D721Med (cell line): Measurements from ENCODE around the gene GAS6.
"Not testable (repeated sequence)": the region's sequence is repeated elsewhere in the genome, so short reads cannot be mapped to it uniquely, and the experiment has no call there.

Source experiments
- DNase-seq: peaks from one replicate; pipeline ENCODE4 v3.0.0; 2011; ENCODE audit warnings: low spot score; ENCODE audit not compliant: insufficient read length
- FAIRE-seq: peaks from 2 replicates; lab custom pipeline; 2011; peaks lifted over from hg19 to GRCh38; lab: Jason Lieb, UNC
- TF ChIP-seq, protein P1 (sequence below): IDR thresholded peaks from 2 replicates; pipeline ENCODE4 v1.5.1; 2012; ENCODE audit warnings: mild to moderate bottlenecking, control low read depth; ENCODE audit not compliant: insufficient read depth; ENCODE audit errors: missing control alignments

Gene GAS6

DNA sequence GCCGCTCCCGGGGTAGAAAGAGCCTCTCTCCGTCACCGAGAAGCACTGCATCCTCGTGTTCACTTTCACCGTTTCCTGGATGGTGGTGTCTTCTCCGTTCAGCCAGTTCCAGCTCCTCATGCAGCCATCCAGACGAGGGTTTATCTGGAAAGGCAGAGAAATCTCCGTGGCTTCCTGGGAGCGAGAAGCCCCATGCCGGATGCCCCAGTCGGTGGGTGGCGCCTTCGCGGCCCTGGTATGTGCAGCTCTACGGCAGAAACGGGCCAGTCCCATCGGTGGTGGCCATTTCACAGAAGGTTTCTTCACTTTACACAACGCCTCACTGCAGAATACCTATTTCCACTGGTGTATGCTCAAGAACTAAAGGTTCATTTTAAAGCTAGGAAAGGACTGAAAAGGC is 36.9 kb downstream of the GAS6 start:
- TF ChIP-seq, protein P1, sequence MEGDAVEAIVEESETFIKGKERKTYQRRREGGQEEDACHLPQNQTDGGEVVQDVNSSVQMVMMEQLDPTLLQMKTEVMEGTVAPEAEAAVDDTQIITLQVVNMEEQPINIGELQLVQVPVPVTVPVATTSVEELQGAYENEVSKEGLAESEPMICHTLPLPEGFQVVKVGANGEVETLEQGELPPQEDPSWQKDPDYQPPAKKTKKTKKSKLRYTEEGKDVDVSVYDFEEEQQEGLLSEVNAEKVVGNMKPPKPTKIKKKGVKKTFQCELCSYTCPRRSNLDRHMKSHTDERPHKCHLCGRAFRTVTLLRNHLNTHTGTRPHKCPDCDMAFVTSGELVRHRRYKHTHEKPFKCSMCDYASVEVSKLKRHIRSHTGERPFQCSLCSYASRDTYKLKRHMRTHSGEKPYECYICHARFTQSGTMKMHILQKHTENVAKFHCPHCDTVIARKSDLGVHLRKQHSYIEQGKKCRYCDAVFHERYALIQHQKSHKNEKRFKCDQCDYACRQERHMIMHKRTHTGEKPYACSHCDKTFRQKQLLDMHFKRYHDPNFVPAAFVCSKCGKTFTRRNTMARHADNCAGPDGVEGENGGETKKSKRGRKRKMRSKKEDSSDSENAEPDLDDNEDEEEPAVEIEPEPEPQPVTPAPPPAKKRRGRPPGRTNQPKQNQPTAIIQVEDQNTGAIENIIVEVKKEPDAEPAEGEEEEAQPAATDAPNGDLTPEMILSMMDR: no peak
- FAIRE-seq (no peak), DNase-seq (no peak)

DNA sequence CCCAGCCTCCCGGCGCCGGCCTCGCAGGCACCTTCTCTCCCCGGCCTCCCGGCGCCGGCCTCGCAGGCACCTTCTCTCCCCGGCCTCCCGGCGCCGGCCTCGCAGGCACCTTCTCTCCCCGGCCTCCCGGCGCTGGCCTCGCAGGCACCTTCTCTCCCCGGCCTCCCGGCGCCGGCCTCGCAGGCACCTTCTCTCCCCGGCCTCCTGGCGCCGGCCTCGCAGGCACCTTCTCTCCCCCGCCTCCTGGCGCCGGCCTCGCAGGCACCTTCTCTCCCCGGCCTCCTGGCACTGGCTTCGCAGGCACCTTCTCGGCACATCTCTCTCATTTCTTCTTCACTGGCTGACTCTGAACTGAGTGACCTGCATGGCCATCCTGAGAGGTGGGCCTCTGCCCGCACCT is 37.4 kb downstream of the GAS6 start:
- not testable (repeated sequence) for DNase-seq, FAIRE-seq

DNA sequence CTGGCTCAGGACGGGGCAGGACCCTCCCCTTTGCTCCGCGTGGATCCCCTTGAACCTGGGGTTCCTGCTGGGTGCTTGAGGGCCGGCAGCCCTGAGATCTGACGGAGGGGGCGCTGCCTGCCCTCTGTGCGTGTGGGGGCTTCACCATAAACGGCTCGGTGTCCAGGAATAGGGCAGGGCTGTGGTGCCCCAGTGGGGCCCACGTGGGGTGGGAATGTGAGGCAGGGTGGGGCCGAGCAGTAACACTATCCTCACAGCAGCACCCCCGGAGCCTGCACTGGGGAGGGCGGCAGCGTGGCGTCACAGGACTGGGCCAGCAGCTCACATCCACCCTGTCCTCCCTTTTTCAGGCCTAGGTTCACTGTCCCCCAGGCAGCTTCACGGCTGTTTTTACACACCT is 38.0 kb downstream of the GAS6 start:
- TF ChIP-seq, protein P1: no peak
- no peak for FAIRE-seq
- DNase-seq: no peak

DNA sequence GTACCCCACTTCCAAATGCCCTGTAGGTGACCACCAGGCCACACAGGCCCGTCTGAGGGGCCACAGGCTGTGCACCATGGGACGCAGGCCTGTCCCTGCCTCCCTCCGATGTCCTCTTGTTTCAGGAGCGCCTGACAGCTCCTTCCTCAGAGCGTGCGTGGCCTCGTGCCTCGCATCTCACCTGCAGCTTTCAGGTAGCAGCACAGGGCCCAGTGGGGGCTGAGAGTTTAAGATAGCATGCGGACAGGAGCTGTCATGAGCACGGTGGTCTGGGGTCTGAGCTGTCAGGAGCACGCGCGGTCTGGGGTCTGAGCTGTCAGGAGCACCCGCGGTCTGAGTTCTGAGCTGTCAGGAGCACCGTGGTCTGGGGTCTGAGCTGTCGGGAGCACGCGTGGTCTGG is 40.1 kb downstream of the GAS6 start:
- TF ChIP-seq, protein P1: no peak
- DNase-seq: no peak
- no peak for FAIRE-seq

DNA sequence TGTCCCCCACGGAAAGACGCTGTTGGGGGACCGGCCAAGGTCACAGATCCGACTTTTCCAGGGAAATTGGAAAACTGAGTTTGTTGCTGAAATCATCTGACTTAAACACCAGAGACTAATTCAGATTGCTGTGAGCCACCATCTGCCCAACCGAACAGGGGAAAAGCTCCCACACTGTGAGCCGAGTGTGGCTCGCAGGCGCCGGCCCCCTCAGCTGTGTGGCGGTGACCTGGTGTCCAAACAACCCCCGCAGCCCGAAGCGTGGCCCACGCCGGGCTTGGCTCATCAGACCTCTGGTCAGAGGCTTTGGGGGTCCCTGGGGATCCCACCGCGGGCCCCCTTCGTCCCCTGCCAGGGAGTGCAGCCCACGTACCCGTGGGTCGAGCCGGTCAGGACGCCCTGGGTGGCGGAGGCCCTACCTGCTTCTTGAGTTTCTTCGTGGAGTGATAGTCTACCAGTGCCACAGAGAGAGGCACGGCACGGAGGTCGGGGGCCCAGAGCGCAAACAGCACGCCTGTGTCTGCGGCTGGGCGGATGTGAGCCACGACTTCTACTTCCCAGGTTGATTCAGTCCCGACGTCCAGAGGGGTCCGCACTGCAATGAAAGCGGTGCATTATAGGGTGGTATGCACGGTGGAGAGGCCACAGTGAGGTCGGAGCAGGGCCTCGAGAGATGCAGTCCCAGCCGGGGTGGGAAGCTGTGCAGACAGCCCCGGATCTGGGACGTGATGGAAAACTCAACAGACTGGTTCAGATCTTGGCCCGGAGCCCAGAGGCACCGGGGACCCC is 40.7 kb downstream of the GAS6 start:
- DNase-seq: no peak

DNA sequence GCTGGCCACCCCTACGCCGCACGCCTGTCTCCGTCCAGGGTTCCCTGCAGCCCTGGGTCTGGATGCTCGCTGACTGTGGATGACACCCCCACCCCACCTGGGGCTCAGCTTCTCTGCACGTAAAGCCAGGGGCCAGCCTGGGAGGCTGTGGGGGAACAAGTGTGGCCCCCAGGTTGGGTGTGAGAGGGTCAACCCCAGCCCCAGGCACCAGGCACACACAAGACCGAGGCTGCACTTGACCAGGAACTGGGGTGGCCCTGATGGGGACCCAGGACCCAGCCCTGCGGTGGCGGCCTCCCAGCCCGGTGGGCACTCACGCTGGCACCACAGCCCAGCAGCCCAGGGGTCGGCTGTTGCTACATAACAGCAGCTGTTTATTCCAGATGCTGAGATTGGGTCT is 41.6 kb downstream of the GAS6 start:
- TF ChIP-seq, protein P1: no peak
- DNase-seq (no peak), FAIRE-seq (no peak)

More for the DNA sequence above, 40.7 kb downstream of the GAS6 start:
- FAIRE-seq: no peak
- TF ChIP-seq, protein P1: no peak

DNA sequence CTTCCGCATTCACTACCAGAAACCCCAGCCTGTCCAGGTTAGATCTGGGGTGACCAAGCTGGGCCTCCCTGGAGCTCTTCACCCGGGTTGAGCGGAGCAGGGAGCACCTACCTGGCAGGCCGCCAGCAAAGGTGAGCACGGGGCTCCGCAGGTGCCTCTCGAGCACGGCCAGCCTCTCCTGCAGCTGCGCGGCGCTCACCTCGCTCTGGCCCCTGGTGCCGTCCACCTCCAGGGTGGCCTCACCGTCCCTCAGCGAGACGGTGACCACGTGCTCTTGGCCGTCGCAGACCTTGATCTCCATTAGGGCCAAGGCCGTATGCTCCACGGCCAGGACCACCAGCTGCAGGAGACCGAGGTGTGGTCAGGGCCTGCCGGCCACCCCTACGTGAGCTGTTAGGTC is 42.0 kb downstream of the GAS6 start:
- TF ChIP-seq, protein P1: no peak
- FAIRE-seq (no peak), DNase-seq (no peak)
